WERI-Rb-1 (cell line): ENCODE measurements around the gene KCNQ1OT1.

Experiments used
- DNase-seq: peaks from one replicate; pipeline ENCODE4 v3.0.0-alpha.2; 2020
- H3K27ac ChIP-seq: fragments of 250-450 bp; sonication (Bioruptor Pico); 2 replicates; pipeline ENCODE4 v1.5.1; 2020; ENCODE audit warnings: mild to moderate bottlenecking, moderate library complexity
- H3K27me3 ChIP-seq: fragments of 250-450 bp; sonication (Bioruptor Pico); 2 replicates; pipeline ENCODE4 v1.5.1; 2021; ENCODE audit warnings: mild to moderate bottlenecking, low read depth, moderate library complexity; ENCODE audit not compliant: insufficient read depth, severe bottlenecking
- H3K36me3 ChIP-seq: fragments of 250-450 bp; sonication (Bioruptor Pico); 2 replicates; pipeline ENCODE4 v1.5.1; 2020; ENCODE audit warnings: mild to moderate bottlenecking, moderate library complexity
- H3K4me3 ChIP-seq: 2 replicates; pipeline ENCODE4 v1.5.1; 2011; ENCODE audit warnings: low read depth, mild to moderate bottlenecking, control low read depth, low read length
- H3K9me3 ChIP-seq: fragments of 250-450 bp; sonication (Bioruptor Pico); 2 replicates; pipeline ENCODE4 v1.5.1; 2021; ENCODE audit warnings: mild to moderate bottlenecking, moderate library complexity; ENCODE audit not compliant: severe bottlenecking
- CTCF ChIP-seq: IDR thresholded peaks from 2 replicates; pipeline ENCODE4 v1.5.1; 2011; ENCODE audit warnings: low read depth, mild to moderate bottlenecking, control low read depth, inconsistent platforms, low read length

The KCNQ1OT1 gene

GRCh38 chr11:2649848-2650247 is 49.9 kb downstream of the KCNQ1OT1 start:
- Histone ChIP-seq H3K27ac (no peak overlapping the region), H3K4me3 (no peak overlapping the region), H3K27me3 (no peaks in the 10 kb centered on the region), H3K36me3 (no peaks in the 10 kb centered on the region), H3K9me3 (peaks cover 36% of the 10 kb centered on the region)
- DNase-seq, result no peak
- no peak for TF ChIP-seq CTCF

DNA sequence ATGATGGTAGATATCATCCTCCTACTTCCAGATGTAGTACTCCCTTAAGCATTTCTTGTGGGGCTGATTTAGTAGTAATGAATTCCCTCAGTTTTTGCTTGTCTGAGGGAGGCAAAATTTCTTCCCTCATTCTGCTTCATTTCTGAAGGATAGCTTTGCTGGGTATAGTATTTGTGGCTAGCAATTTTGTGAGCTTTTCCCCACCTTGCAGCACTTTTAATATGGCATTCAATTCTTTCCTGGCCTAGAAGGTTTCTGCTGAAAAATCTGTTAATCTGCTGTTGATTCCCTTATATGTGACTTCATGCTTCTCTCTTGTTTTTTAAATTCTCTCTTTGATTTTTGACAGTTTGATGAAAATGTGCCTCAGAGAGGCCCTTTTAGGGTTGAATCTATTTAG is 50.4 kb downstream of the KCNQ1OT1 start:
- no peak overlapping the region for H3K27ac ChIP-seq
- no peaks in the 10 kb centered on the region for H3K36me3 ChIP-seq
- TF ChIP-seq CTCF, result no peak
- no peaks in the 10 kb centered on the region for H3K27me3 ChIP-seq
- no peak overlapping the region for H3K4me3 ChIP-seq
- DNase-seq, result no peak
- peaks cover 40% of the 10 kb centered on the region for H3K9me3 ChIP-seq

- Histone ChIP-seq H3K36me3 (no peaks in the 10 kb centered on the region), H3K27me3 (no peaks in the 10 kb centered on the region), H3K27ac (no peak overlapping the region), H3K4me3 (no peak overlapping the region), H3K9me3 (peaks cover 49% of the 10 kb centered on the region)
- no peak for TF ChIP-seq CTCF
- DNase-seq, result no peak
These were observed 51.8 kb downstream of the KCNQ1OT1 start for GRCh38 chr11:2647953-2648352.

- Histone ChIP-seq H3K36me3 (no peaks in the 10 kb centered on the region), H3K27ac (no peak overlapping the region), H3K9me3 (peaks cover 48% of the 10 kb centered on the region), H3K4me3 (no peak overlapping the region), H3K27me3 (no peaks in the 10 kb centered on the region)
- no peak for TF ChIP-seq CTCF
- no peak for DNase-seq
These were observed 52.6 kb downstream of the KCNQ1OT1 start for GRCh38 chr11:2647167-2647566.

DNA sequence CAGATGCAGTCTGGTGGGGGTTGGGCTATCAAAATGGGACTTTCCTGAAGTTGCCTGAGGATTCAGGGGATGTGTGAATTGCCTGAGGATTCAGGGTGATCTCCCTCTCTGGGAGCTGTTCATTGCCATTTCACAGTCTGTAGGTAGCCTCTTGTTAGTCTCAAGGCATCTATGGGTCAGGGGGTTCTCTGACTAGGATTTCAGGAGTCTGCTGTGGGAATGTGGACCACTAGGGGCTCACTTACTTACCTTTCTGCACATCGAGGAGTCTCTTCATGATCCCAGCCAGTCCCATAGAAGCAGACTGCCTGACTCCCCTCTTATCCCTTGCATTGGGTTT is 54.0 kb downstream of the KCNQ1OT1 start:
- Histone ChIP-seq H3K9me3 (peaks cover 54% of the 10 kb centered on the region), H3K27ac (no peak overlapping the region), H3K4me3 (no peak overlapping the region), H3K27me3 (no peaks in the 10 kb centered on the region), H3K36me3 (no peaks in the 10 kb centered on the region)
- TF ChIP-seq CTCF, result no peak
- DNase-seq, result no peak
